ENCODE data around the gene STARD3NL.

Gene STARD3NL

GRCh38 chr7:38206071-38206470 lies 28.0 kb downstream of the STARD3NL start:
- Histone ChIP-seq H2AFZ (ENCODE audit: low read length) (no peak overlapping the region), H3K4me3 (ENCODE audit: low read length, poor library complexity, severe bottlenecking) (no peak overlapping the region), H3K9me3 (ENCODE audit: insufficient read depth, low read depth, low read length) (no peaks in the 10 kb centered on the region), H3K4me1 (ENCODE audit: insufficient read depth, low read length, poor library complexity, severe bottlenecking) (no peaks in the 10 kb centered on the region), H3K36me3 (ENCODE audit: insufficient read depth, low read length) (peaks cover 43% of the 10 kb centered on the region; the same call in 1 of the 2 replicates), H3K9me2 (replicated peaks; ENCODE audit: low read depth, low read length) (no peaks in the 10 kb centered on the region), H3K9ac (ENCODE audit: low read depth, low read length, poor library complexity, severe bottlenecking) (no peak overlapping the region), H3K4me2 (ENCODE audit: low read depth, low read length, poor library complexity, severe bottlenecking) (no peak overlapping the region), H3K79me2 (ENCODE audit: insufficient read depth, low read length) (peaks cover 14% of the 10 kb centered on the region), H3F3A (ENCODE audit: low read depth) (no peaks in the 10 kb centered on the region), H4K20me1 (ENCODE audit: insufficient read depth, low read length, poor library complexity, severe bottlenecking) (no peaks in the 10 kb centered on the region), H3K27me3 (ENCODE audit: insufficient read depth, low read length, poor library complexity, severe bottlenecking) (no peaks in the 10 kb centered on the region)
- TF ChIP-seq EZH2phosphoT487 (IDR thresholded peaks at IDR 0.05; ENCODE audit: borderline replicate concordance) = no peak
- TF ChIP-seq, protein P1, sequence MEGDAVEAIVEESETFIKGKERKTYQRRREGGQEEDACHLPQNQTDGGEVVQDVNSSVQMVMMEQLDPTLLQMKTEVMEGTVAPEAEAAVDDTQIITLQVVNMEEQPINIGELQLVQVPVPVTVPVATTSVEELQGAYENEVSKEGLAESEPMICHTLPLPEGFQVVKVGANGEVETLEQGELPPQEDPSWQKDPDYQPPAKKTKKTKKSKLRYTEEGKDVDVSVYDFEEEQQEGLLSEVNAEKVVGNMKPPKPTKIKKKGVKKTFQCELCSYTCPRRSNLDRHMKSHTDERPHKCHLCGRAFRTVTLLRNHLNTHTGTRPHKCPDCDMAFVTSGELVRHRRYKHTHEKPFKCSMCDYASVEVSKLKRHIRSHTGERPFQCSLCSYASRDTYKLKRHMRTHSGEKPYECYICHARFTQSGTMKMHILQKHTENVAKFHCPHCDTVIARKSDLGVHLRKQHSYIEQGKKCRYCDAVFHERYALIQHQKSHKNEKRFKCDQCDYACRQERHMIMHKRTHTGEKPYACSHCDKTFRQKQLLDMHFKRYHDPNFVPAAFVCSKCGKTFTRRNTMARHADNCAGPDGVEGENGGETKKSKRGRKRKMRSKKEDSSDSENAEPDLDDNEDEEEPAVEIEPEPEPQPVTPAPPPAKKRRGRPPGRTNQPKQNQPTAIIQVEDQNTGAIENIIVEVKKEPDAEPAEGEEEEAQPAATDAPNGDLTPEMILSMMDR (conservative IDR thresholded peaks at IDR 0.05; ENCODE audit: low read length) = no peak

- Histone ChIP-seq H3K9me2 (replicated peaks; ENCODE audit: low read depth, low read length) (no peaks in the 10 kb centered on the region), H3K4me1 (ENCODE audit: insufficient read depth, low read length, poor library complexity, severe bottlenecking) (no peaks in the 10 kb centered on the region), H3F3A (ENCODE audit: low read depth) (no peaks in the 10 kb centered on the region), H3K9me3 (ENCODE audit: insufficient read depth, low read depth, low read length) (no peaks in the 10 kb centered on the region), H3K27me3 (ENCODE audit: insufficient read depth, low read length, poor library complexity, severe bottlenecking) (no peaks in the 10 kb centered on the region), H3K4me2 (ENCODE audit: low read depth, low read length, poor library complexity, severe bottlenecking) (no peak overlapping the region), H2AFZ (ENCODE audit: low read length) (no peak overlapping the region), H3K4me3 (ENCODE audit: low read length, poor library complexity, severe bottlenecking) (no peak overlapping the region), H3K79me2 (ENCODE audit: insufficient read depth, low read length) (peaks cover 6% of the 10 kb centered on the region; the same call in 1 of the 2 replicates), H4K20me1 (ENCODE audit: insufficient read depth, low read length, poor library complexity, severe bottlenecking) (no peaks in the 10 kb centered on the region), H3K36me3 (ENCODE audit: insufficient read depth, low read length) (peaks cover 48% of the 10 kb centered on the region; the same call in 1 of the 2 replicates), H3K9ac (ENCODE audit: low read depth, low read length, poor library complexity, severe bottlenecking) (no peak overlapping the region)
- TF ChIP-seq, protein P1 (conservative IDR thresholded peaks at IDR 0.05; ENCODE audit: low read length) = no peak
- TF ChIP-seq EZH2phosphoT487 (IDR thresholded peaks at IDR 0.05; ENCODE audit: borderline replicate concordance) = no peak
Observed at GRCh38 chr7:38207843-38208242, 29.8 kb downstream of the STARD3NL start.

- Histone ChIP-seq H3K9me2 (replicated peaks; ENCODE audit: low read depth, low read length) (no peaks in the 10 kb centered on the region), H3K4me1 (ENCODE audit: insufficient read depth, low read length, poor library complexity, severe bottlenecking) (peaks cover 7% of the 10 kb centered on the region), H3K27me3 (ENCODE audit: insufficient read depth, low read length, poor library complexity, severe bottlenecking) (no peaks in the 10 kb centered on the region), H3K9me3 (ENCODE audit: insufficient read depth, low read depth, low read length) (no peaks in the 10 kb centered on the region), H3K36me3 (ENCODE audit: insufficient read depth, low read length) (peaks cover 62% of the 10 kb centered on the region; the same call in 1 of the 2 replicates), H4K20me1 (ENCODE audit: insufficient read depth, low read length, poor library complexity, severe bottlenecking) (no peaks in the 10 kb centered on the region), H3K4me2 (ENCODE audit: low read depth, low read length, poor library complexity, severe bottlenecking) (no peak overlapping the region), H3F3A (ENCODE audit: low read depth) (no peaks in the 10 kb centered on the region), H3K9ac (ENCODE audit: low read depth, low read length, poor library complexity, severe bottlenecking) (no peak overlapping the region), H3K79me2 (ENCODE audit: insufficient read depth, low read length) (no peaks in the 10 kb centered on the region; the same call in 1 of the 2 replicates), H3K4me3 (ENCODE audit: low read length, poor library complexity, severe bottlenecking) (no peak overlapping the region), H2AFZ (ENCODE audit: low read length) (no peak overlapping the region)
- no peak for TF ChIP-seq EZH2phosphoT487 (IDR thresholded peaks at IDR 0.05; ENCODE audit: borderline replicate concordance)
- TF ChIP-seq, protein P1 (conservative IDR thresholded peaks at IDR 0.05; ENCODE audit: low read length) = no peak
Observed at GRCh38 chr7:38211486-38211885, 33.4 kb downstream of the STARD3NL start.
